H1 (cell line): ENCODE measurements around the gene PVALB. TPM values are rescaled to one million over a fixed set of nuclear protein-coding genes. Genes with fewer than 3 reads are reported as not detected.

Experiments
- CTCF ChIA-PET: fragments of 300-600 bp; sonication (Branson Sonifier 250); formaldehyde crosslinking; loops from one replicate; lab custom pipeline; 2021; ENCODE audit not compliant: partially characterized antibody; lab: Charles Lee
- POLR2A ChIA-PET: fragments of 300-600 bp; sonication (Branson Sonifier 250); formaldehyde crosslinking; loops from one replicate; lab custom pipeline; 2021; ENCODE audit warnings: inconsistent platforms; ENCODE audit not compliant: partially characterized antibody; lab: Charles Lee
- DNase-seq, 2 experiments: peaks; one replicate each; pipeline versions ENCODE4 v3.0.0 to v3.0.0-alpha.2; 2010 to 2022; ENCODE audit warnings: low spot score in 2 of 2, low read depth in 1 of 2, mixed read lengths in 1 of 2
- FAIRE-seq: peaks from 2 replicates; lab custom pipeline; 2011; peaks lifted over from hg19 to GRCh38; lab: Jason Lieb, UNC
- H2AFZ ChIP-seq: 2 replicates; pipeline ENCODE4 v1.8.1; 2012; ENCODE audit warnings: low read length, inconsistent platforms
- H2AK5ac ChIP-seq: 2 replicates; pipeline ENCODE4 v1.6.1; 2013; ENCODE audit warnings: low read depth, low read length
- H2BK120ac ChIP-seq: replicated peaks from 2 replicates; pipeline ENCODE3; 2013; ENCODE audit warnings: low read depth, low read length, inconsistent platforms
- H2BK12ac ChIP-seq: 2 replicates; pipeline ENCODE4 v1.6.1; 2013; ENCODE audit warnings: low read depth, low read length
- H2BK15ac ChIP-seq: 2 replicates; pipeline ENCODE4 v1.6.1; 2013; ENCODE audit warnings: low read length
- H2BK20ac ChIP-seq: 2 replicates; pipeline ENCODE4 v1.6.1; 2013; ENCODE audit warnings: low read length
- H2BK5ac ChIP-seq: 2 replicates; pipeline ENCODE4 v1.6.1; 2013; ENCODE audit warnings: low read depth, low read length
- H3K14ac ChIP-seq: 2 replicates; pipeline ENCODE4 v1.6.1; 2013; ENCODE audit warnings: inconsistent platforms; ENCODE audit not compliant: insufficient read length
- H3K18ac ChIP-seq: 2 replicates; pipeline ENCODE4 v1.6.1; 2013; ENCODE audit warnings: low read length; ENCODE audit errors: extremely low read depth
- H3K23ac ChIP-seq: 2 replicates; pipeline ENCODE4 v1.6.1; 2013; ENCODE audit warnings: inconsistent platforms; ENCODE audit not compliant: insufficient read length
- H3K23me2 ChIP-seq: 2 replicates; pipeline ENCODE4 v1.6.1; 2013; ENCODE audit warnings: low read depth, low read length
- H3K27ac ChIP-seq: 2 replicates; pipeline ENCODE4 v1.6.1; 2011; ENCODE audit warnings: low read depth, low read length, inconsistent platforms
- H3K27me3 ChIP-seq, 4 experiments: replicated peaks in 1 of 4; 1 replicate in 1 of 4; 2 replicates in 3 of 4; pipeline versions ENCODE4 v1.6.1 to v1.8.1; 2011 to 2013; ENCODE audit warnings: low read length in 3 of 4, mild to moderate bottlenecking in 3 of 4, inconsistent platforms in 2 of 4, mixed read lengths in 2 of 4, moderate library complexity in 1 of 4; ENCODE audit not compliant: control insufficient read depth in 3 of 4, insufficient read depth in 3 of 4; ENCODE audit errors: extremely low read depth in 1 of 4
- H3K36me3 ChIP-seq, 4 experiments: 2 replicates each; pipeline versions ENCODE4 v1.6.1 to v1.8.1; 2011 to 2013; ENCODE audit warnings: mild to moderate bottlenecking in 4 of 4, low read length in 3 of 4, moderate library complexity in 2 of 4, control low read depth in 1 of 4, inconsistent platforms in 1 of 4; ENCODE audit not compliant: insufficient read depth in 4 of 4, control insufficient read depth in 2 of 4
- H3K4ac ChIP-seq: replicated peaks from 2 replicates; pipeline ENCODE3; 2013; ENCODE audit warnings: low read length, low read depth, mixed read lengths, inconsistent platforms; ENCODE audit not compliant: insufficient read length
- H3K4me1 ChIP-seq, 4 experiments: replicated peaks in 1 of 4; 1 replicate in 1 of 4; 2 replicates in 3 of 4; pipeline versions ENCODE4 v1.6.1 to v1.8.1; 2011 to 2013; ENCODE audit warnings: low read length in 3 of 4, inconsistent platforms in 2 of 4, mixed read lengths in 1 of 4; ENCODE audit not compliant: insufficient read depth in 4 of 4, control insufficient read depth in 3 of 4
- H3K4me2 ChIP-seq, 2 experiments: 2 replicates each; pipeline versions ENCODE4 v1.6.1 to v1.8.1; 2011 to 2013; ENCODE audit warnings: low read depth in 2 of 2, low read length in 2 of 2, control low read depth in 1 of 2, inconsistent platforms in 1 of 2, mild to moderate bottlenecking in 1 of 2; ENCODE audit not compliant: insufficient read depth in 1 of 2
- H3K4me3 ChIP-seq, 4 experiments: fragments of 200-600, 300-600 bp in 1 of 4; sonication (generic), shearing (Covaris generic), sonication (Bioruptor Twin) in 1 of 4; 2 replicates each; pipeline versions ENCODE4 v1.5.1 to v1.8.1; 2011 to 2016; ENCODE audit warnings: low read length in 4 of 4, low read depth in 3 of 4, control low read depth in 2 of 4, inconsistent platforms in 2 of 4, mild to moderate bottlenecking in 2 of 4, mixed read lengths in 1 of 4, moderate library complexity in 1 of 4; ENCODE audit not compliant: insufficient read depth in 2 of 4; ENCODE audit errors: extremely low read depth in 1 of 4
- H3K56ac ChIP-seq: replicated peaks from 2 replicates; pipeline ENCODE3; 2013; ENCODE audit warnings: low read depth, mild to moderate bottlenecking, mixed read lengths, low read length, inconsistent platforms; ENCODE audit not compliant: insufficient read length
- H3K79me1 ChIP-seq: 2 replicates; pipeline ENCODE4 v1.6.1; 2013; ENCODE audit warnings: low read depth, low read length, control low read depth
- H3K79me2 ChIP-seq, 2 experiments: 2 replicates each; pipeline versions ENCODE4 v1.6.1 to v1.8.1; 2012 to 2013; ENCODE audit warnings: low read length in 2 of 2, mild to moderate bottlenecking in 2 of 2, inconsistent platforms in 1 of 2; ENCODE audit not compliant: insufficient read depth in 2 of 2, control insufficient read depth in 1 of 2
- H3K9ac ChIP-seq, 4 experiments: replicated peaks in 1 of 4; 1 replicate in 1 of 4; 2 replicates in 3 of 4; pipeline versions ENCODE4 v1.6.1 to v1.8.1; 2011 to 2013; ENCODE audit warnings: low read depth in 3 of 4, low read length in 3 of 4, control low read depth in 2 of 4, mild to moderate bottlenecking in 2 of 4, moderate library complexity in 2 of 4, inconsistent platforms in 1 of 4; ENCODE audit errors: extremely low read depth in 1 of 4
- H3K9me3 ChIP-seq, 2 experiments: 2 replicates each; pipeline versions ENCODE4 v1.6.1 to v1.8.1; 2012 to 2013; ENCODE audit warnings: mild to moderate bottlenecking in 2 of 2, moderate library complexity in 2 of 2, control low read depth in 1 of 2, inconsistent platforms in 1 of 2, low read depth in 1 of 2, low read length in 1 of 2, mixed read lengths in 1 of 2; ENCODE audit not compliant: insufficient read depth in 2 of 2
- H4K20me1 ChIP-seq, 2 experiments: replicated peaks in 1 of 2; 2 replicates each; pipeline versions ENCODE3 to v1.8.1; 2011 to 2013; ENCODE audit warnings: inconsistent platforms in 2 of 2, low read length in 2 of 2, mild to moderate bottlenecking in 1 of 2; ENCODE audit not compliant: insufficient read depth in 2 of 2, control insufficient read depth in 1 of 2
- H4K5ac ChIP-seq: 2 replicates; pipeline ENCODE4 v1.6.1; 2013; ENCODE audit warnings: low read length, low read depth, mixed read lengths, inconsistent platforms; ENCODE audit not compliant: insufficient read length
- H4K8ac ChIP-seq: 2 replicates; pipeline ENCODE4 v1.8.0; 2013; ENCODE audit warnings: mild to moderate bottlenecking, moderate library complexity, low read length, inconsistent platforms; ENCODE audit not compliant: insufficient read depth; ENCODE audit errors: extremely low read depth
- H4K91ac ChIP-seq: replicated peaks from 2 replicates; pipeline ENCODE3; 2013; ENCODE audit warnings: low read length, mixed read lengths, inconsistent platforms; ENCODE audit not compliant: insufficient read length
- HDAC2 ChIP-seq, 2 experiments: fragments of 300-600 bp in 1 of 2; sonication (generic) in 1 of 2; IDR thresholded peaks; 2 replicates each; pipeline ENCODE4 v1.6.1; 2011 to 2012; ENCODE audit warnings: low read depth in 2 of 2, low read length in 2 of 2, mild to moderate bottlenecking in 2 of 2, moderate library complexity in 2 of 2, borderline replicate concordance in 1 of 2, inconsistent platforms in 1 of 2
- KDM4A ChIP-seq: IDR thresholded peaks from one replicate; pipeline ENCODE4 v1.7.1; 2012; ENCODE audit warnings: low read depth, mild to moderate bottlenecking, moderate library complexity, low read length, inconsistent platforms; ENCODE audit not compliant: severe bottlenecking
- NANOG ChIP-seq: IDR thresholded peaks from 2 replicates; pipeline ENCODE4 v1.6.1; 2011; ENCODE audit warnings: low read length, low read depth, mild to moderate bottlenecking, inconsistent platforms; ENCODE audit not compliant: insufficient read depth, poor library complexity, severe bottlenecking
- RAD21 ChIP-seq, 2 experiments: IDR thresholded peaks in 1 of 2; conservative IDR thresholded peaks in 1 of 2; 2 replicates each; pipeline ENCODE4 v1.6.1; 2011; ENCODE audit warnings: low read depth in 2 of 2, low read length in 2 of 2, improper control_type of control experiment in 1 of 2, inconsistent platforms in 1 of 2, mild to moderate bottlenecking in 1 of 2, moderate library complexity in 1 of 2
- TAF7 ChIP-seq: optimal IDR thresholded peaks from 2 replicates; pipeline ENCODE3; 2011; ENCODE audit warnings: low read depth, mild to moderate bottlenecking, inconsistent platforms, low read length, moderate library complexity, borderline replicate concordance
- whole genome bisulfite sequencing, 2 experiments: shearing (Covaris generic) in 1 of 2; methylation state at CpG; one replicate each; pipeline versions ENCODE4 v1.1.6 to v1.1.7; 2013 to 2015; ENCODE audit warnings: low lambda C conversion rate in 2 of 2, mixed read lengths in 2 of 2, inconsistent platforms in 1 of 2, low coverage in 1 of 2, missing lambda C conversion rate in 1 of 2; ENCODE audit not compliant: insufficient replicate concordance in 2 of 2, insufficient coverage in 1 of 2, insufficient read length in 1 of 2; ENCODE audit errors: extremely low coverage in 1 of 2, missing lambda C conversion rate in 1 of 2; 5-methylcytosine and 5-hydroxymethylcytosine counted together
- polyA plus RNA-seq, 7 experiments: library from polyadenylated mRNA; depleted of rRNA in 3 of 7; stranded (reverse) in 5 of 7; unstranded in 2 of 7; fragments of >200 nt in 5 of 7; fragments of 200-250 nt in 2 of 7; gene quantifications; 1 replicate in 5 of 7; 2 replicates in 1 of 7; 4 replicates in 1 of 7; pipeline versions ENCODE4 v1.2.1 to v1.2.3, GENCODE V29; 2011 to 2013; ENCODE audit warnings: missing spikeins in 2 of 7, mixed read lengths in 2 of 7
- total RNA-seq: library from RNA; stranded (reverse); fragmentation: NEBNext Ultra II Directional; extraction: Animal tissue kit (Norgen Biotek cat#: 25700); gene quantifications from 2 replicates; pipeline ENCODE4 v1.2.1, GENCODE V29; 2021

Gene PVALB
- total and polyA plus RNA-seq, 2 of the 8 experiments (the other 6 are each of a cell fraction or from before 2014, with no cell fraction given): 1.7 to 5.4 TPM

DNA sequence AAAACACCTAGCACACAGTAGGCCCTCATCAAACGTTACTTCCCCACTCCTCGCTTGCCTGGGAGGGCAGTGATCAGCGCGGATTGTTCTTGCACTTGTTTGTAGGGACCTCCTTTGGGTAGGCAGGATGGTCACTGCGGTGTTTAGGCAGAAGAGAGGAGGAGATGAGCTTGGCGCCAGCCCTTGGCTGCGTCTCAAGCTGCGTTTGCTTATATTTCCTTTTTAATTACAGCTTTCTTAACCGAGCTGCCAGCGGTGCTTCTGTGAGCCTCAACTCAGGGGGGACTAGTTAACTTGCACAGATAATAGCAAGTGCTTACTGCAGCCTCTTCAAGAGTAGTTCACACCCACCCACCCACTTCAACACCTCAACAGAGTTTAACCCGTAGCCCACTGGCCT lies 56.0 kb downstream of the PVALB start:
- no peak overlapping the region for H3K56ac ChIP-seq
- 87% methylated on average over 11 of the region's 11 CpGs; no CpG with 5 or more reads in 1 of the 2 experiments for WGBS, 2 experiments
- no peaks in the 10 kb centered on the region for H3K79me1 ChIP-seq
- H2AK5ac ChIP-seq: no peak overlapping the region
- H3K27ac ChIP-seq: no peak overlapping the region
- H4K5ac ChIP-seq: no peak overlapping the region
- H3K18ac ChIP-seq: no peak overlapping the region
- no peak overlapping the region for H2BK15ac ChIP-seq
- POLR2A ChIA-PET: interaction anchor here (1.4 kb wide), 1 partner anchor 13 kb away, joined by 3 read pairs; no protein-coding TSS in a partner anchor
- H3K23ac ChIP-seq: no peak overlapping the region
- TF ChIP-seq KDM4A: no peak
- TF ChIP-seq RAD21 (IDR thresholded peaks at IDR 0.05 in 1 of 2, conservative IDR thresholded peaks at IDR 0.05 in 1 of 2; ENCODE audit: low read depth in 2 of 2, low read length in 2 of 2): no peak
- no peak for TF ChIP-seq TAF7
- no peak for TF ChIP-seq HDAC2 (IDR thresholded peaks at IDR 0.05; ENCODE audit: borderline replicate concordance in 1 of 2, low read depth in 2 of 2, low read length in 2 of 2)
- TF ChIP-seq NANOG: no peak
- TF ChIP-seq, all 59 proteins: peak for 0
- Histone ChIP-seq H3K4ac (no peak overlapping the region), H3K9me3 (no peaks in the 10 kb centered on the region), H3K4me1 (peaks cover 0 to 6% (median 0%) of the 10 kb centered on the region in 4 experiments; a peak in 2 of 7 replicates), H2BK5ac (no peak overlapping the region), H4K20me1 (peaks cover 0 to 2% of the 10 kb centered on the region in 2 experiments), H3K4me2 (no peak overlapping the region), H2BK120ac (no peak overlapping the region), H3K4me3 (no peak overlapping the region), H3K9ac (no peak overlapping the region), H3K27me3 (no peaks in the 10 kb centered on the region), H2AFZ (no peak overlapping the region), H3K14ac (no peak overlapping the region), H3K23me2 (no peaks in the 10 kb centered on the region), H4K91ac (no peak overlapping the region), H2BK12ac (no peak overlapping the region), H3K79me2 (no peaks in the 10 kb centered on the region), H3K36me3 (peaks cover 3 to 15% (median 11%) of the 10 kb centered on the region in 4 experiments; a peak in 5 of 8 replicates), H2BK20ac (no peak overlapping the region), H4K8ac (no peak overlapping the region)
- FAIRE-seq: no peak
- CTCF ChIA-PET: interaction anchor here (1.5 to 6.4 kb wide), 5 partner anchors 9 to 216 kb away, joined by 4 to 43 read pairs (median 12); no protein-coding TSS in a partner anchor
- no peak for DNase-seq
